Fibroblast of the conjunctiva (primary cell): ENCODE measurements around the gene ELOVL6.
A peak's percentile ranks its signal among the peaks of the same experiment; 100 is the strongest.
"Not testable (repeated sequence)": the region's sequence is repeated elsewhere in the genome, so short reads cannot be mapped to it uniquely, and the experiment has no call there.

Experiments
- DNase-seq: peaks from one replicate; pipeline ENCODE4 v3.0.0-alpha.2; 2010; ENCODE audit warnings: low read depth

The ELOVL6 gene

GRCh38 chr4:110196871-110197528 is 1.4 kb downstream of the ELOVL6 start:
- no peak for DNase-seq

GRCh38 chr4:110196206-110196870 is 2.1 kb downstream of the ELOVL6 start:
- DNase-seq = no peak

- DNase-seq = no peak
Observed at GRCh38 chr4:110195561-110196205, 2.7 kb downstream of the ELOVL6 start.

GRCh38 chr4:110193822-110194761 is 4.3 kb downstream of the ELOVL6 start:
- DNase-seq = peak; percentile 97

- not testable (repeated sequence) for DNase-seq
Observed at GRCh38 chr4:110193287-110193686, 5.1 kb downstream of the ELOVL6 start.

GRCh38 chr4:110190249-110190648 is 8.2 kb downstream of the ELOVL6 start:
- no peak for DNase-seq

GRCh38 chr4:110188113-110188512 is 10.3 kb downstream of the ELOVL6 start:
- no peak for DNase-seq

GRCh38 chr4:110184791-110185155 is 13.6 kb downstream of the ELOVL6 start:
- DNase-seq = no peak

- DNase-seq = no peak
Observed at GRCh38 chr4:110184140-110184790, 14.2 kb downstream of the ELOVL6 start.

- no peak for DNase-seq
Observed at GRCh38 chr4:110183643-110184042, 14.8 kb downstream of the ELOVL6 start.

GRCh38 chr4:110183058-110183457 is 15.4 kb downstream of the ELOVL6 start:
- no peak for DNase-seq

- no peak for DNase-seq
Observed at GRCh38 chr4:110181890-110182289, 16.5 kb downstream of the ELOVL6 start.

GRCh38 chr4:110175634-110176033 is 22.8 kb downstream of the ELOVL6 start:
- DNase-seq = no peak

GRCh38 chr4:110172972-110173371 is 25.4 kb downstream of the ELOVL6 start:
- no peak for DNase-seq

GRCh38 chr4:110171971-110172370 is 26.4 kb downstream of the ELOVL6 start:
- DNase-seq = no peak

GRCh38 chr4:110170861-110171260 is 27.6 kb downstream of the ELOVL6 start:
- no peak for DNase-seq

- no peak for DNase-seq
Observed at GRCh38 chr4:110165382-110166286, 32.8 kb downstream of the ELOVL6 start.

- DNase-seq = no peak
Observed at GRCh38 chr4:110164856-110165255, 33.6 kb downstream of the ELOVL6 start.

GRCh38 chr4:110164251-110164650 is 34.2 kb downstream of the ELOVL6 start:
- DNase-seq = no peak

GRCh38 chr4:110163327-110164069 is 34.9 kb downstream of the ELOVL6 start:
- no peak for DNase-seq
